AG08396 (cell line): Measurements from ENCODE around the gene NCR1.
"Not testable (repeated sequence)": the region's sequence is repeated elsewhere in the genome, so short reads cannot be mapped to it uniquely, and the experiment has no call there.

Experiments
- DNase-seq: peaks from one replicate; pipeline ENCODE4 v3.0.0; 2012; ENCODE audit warnings: low spot score, mixed read lengths

The NCR1 gene, protein sequence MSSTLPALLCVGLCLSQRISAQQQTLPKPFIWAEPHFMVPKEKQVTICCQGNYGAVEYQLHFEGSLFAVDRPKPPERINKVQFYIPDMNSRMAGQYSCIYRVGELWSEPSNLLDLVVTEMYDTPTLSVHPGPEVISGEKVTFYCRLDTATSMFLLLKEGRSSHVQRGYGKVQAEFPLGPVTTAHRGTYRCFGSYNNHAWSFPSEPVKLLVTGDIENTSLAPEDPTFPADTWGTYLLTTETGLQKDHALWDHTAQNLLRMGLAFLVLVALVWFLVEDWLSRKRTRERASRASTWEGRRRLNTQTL

DNA sequence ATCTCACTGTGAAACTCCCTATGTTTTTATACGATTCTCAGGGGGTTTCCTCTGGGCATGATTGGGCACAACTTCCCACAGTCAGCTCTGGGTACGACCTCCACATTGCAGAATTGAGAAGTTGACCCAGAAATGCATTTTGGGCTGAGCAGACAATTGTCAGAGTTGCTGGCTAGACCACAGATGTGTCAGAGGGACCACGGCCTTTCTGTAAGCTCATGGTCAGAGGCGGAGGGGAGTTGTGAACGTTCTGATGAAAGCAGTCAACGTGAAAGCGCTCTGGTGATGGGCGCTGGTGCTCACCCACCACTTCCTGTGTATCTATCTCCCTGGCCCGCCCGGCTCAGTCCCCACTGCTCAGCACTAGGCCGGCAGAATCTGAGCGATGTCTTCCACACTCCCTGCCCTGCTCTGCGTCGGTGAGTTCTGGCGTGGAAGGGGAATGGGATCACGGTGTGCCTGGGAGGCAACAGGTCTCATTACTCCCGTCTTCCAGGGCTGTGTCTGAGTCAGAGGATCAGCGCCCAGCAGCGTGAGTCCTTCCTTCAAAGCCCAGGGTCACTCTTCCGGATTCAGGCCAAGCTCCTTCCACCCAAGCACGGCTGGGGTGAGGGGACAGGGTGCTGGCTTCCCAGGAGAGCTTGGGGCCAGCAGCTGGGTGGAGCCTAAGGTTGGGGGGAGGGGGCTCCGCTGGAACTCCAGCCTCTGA is at the start of gene NCR1:
NCR1 (plus strand) TSS at position 346 of the 709 bp plus-strand sequence; CDS start at position 386, 40 bp downstream.
- no peak for DNase-seq

DNA sequence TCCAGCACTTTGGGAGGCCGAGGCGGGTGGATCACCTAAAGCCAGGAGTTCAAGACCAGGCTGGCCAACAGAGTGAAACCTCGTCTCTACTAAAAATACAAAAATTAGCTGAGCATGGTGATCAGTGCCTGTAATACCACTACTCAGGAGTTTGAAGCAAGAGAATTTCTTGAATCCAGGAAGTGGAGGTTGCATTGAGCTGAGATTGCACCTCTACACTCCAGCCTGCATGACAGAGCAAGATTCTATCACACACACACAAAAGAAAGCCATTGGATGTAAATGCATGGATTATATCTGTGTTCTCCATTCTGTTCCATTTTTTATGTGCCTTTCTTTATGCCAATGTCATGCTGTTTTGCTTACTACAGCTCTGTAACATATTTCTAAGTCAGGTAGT is 47.5 kb upstream of the NCR1 start:
- not testable (repeated sequence) for DNase-seq

DNA sequence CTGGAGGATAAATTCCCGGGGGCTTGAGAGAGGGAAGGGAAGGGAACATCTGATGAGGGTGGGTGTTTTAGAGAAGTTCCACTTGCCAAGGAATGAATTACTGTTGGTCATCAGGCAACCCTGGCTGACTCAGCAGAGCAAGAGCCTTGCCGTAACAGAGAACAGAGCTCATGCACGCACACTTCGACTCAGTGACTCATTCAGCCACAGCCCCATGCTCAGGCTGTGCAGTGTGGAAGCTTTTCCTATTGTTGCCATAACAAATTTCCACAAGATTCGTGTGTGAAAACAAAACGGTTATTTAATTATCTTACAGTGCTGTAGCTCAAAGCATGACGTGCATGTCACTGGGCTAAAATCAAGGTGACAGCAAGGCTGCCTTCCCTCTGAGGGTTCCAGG is 46.5 kb upstream of the NCR1 start:
- DNase-seq = not testable (repeated sequence)

DNA sequence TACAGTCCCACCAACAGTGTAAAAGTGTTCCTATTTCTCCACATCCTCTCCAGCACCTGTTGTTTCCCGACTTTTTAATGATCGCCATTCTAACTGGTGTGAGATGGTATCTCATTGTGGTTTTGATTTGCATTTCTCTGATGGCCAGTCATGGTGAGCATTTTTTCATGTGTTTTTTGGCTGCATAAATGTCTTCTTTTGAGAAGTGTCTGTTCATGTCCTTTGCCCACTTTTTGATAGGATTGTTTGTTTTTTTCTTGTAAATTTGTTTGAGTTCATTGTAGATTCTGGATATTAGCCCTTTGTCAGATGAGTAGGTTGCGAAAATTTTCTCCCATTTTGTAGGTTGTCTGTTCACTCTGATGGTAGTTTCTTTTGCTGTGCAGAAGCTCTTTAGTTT is 42.5 kb upstream of the NCR1 start:
- DNase-seq = not testable (repeated sequence)

DNA sequence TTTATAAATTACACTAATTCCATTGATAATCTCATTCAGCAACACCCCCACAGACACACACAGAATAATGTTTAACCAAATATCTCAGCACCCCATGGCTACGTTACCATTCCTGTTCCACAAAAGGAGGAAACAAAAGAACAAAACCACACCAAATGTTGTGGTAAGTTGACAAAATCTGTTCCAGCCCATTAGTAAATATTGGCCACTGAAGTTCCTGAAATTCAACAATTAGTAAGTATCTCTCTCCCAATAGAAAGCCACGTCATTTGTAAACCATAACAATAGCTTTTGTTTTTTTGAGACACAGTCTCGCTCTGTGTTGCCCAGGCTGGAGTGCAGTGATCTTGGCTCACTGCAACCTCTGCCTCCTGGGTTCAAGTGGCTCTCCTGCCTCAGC is 34.3 kb upstream of the NCR1 start:
- DNase-seq = no peak

GRCh38 chr19:54873990-54874389 is 32.0 kb upstream of the NCR1 start, which contains the start of gene FCAR:
FCAR (plus strand) TSS chr19:54874235; CDS start chr19:54874290, 55 bp downstream.
- DNase-seq = no peak

DNA sequence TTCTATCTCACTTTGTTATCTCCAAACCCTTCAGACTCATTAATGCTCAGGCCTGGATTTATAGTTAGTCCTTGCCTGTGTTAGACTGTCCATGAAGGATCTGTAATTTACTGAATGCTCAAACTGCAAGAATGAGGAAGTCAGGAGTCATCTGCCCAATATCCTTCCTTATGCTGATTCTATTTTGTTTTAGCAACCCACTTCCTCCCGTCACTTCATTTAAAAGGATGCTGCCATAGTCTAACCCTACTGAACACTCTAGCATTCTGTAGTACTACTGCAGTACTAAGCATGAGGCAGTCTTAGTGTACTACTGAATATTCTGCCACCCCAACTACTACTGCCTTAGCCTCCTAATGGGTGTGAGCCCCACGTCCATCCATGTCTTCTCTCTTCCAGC is 30.4 kb upstream of the NCR1 start:
- no peak for DNase-seq

DNA sequence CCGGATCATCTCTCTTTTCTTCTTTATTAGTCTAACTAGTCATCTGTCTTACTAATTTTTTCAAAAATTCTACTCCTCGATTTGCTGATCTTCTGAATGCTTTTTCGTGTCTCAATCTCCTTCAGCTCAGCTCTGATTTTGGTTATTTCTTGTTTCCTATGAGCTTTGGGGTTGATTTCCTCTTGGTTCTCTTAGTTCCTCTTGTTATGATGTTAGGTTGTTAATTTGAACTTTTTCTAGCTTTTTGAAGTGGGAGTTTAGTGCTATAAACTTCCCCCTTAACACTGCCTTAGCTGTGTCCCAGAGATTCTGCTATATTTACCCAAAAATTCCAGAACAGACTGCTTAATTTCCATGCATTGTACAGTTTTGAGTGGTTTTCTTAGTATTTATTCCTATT is 28.5 kb upstream of the NCR1 start:
- no peak for DNase-seq

- DNase-seq = no peak
Observed at GRCh38 chr19:54881884-54882283, 24.1 kb upstream of the NCR1 start.

DNA sequence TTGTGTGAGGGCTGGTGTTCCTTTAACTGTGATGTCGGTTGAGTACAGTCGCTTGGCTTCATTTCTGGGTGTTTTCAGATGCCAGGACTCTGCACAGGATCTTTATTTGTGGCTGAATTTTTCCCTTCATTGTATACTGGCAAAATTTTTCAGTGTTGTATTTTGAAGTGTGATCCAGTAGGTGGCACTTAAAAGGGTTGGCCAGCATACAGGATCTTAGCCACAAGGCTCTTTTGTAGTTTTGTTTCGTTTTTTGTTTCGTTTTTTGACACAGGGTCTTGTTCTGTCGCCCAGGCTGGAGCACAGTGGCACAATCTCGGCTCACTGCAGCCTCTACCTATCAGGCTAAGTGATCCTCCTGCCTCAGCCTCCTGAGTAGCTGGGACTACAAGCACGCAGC is 23.2 kb upstream of the NCR1 start:
- no peak for DNase-seq

- DNase-seq = no peak
Observed at GRCh38 chr19:54883228-54883627, 22.7 kb upstream of the NCR1 start.

DNA sequence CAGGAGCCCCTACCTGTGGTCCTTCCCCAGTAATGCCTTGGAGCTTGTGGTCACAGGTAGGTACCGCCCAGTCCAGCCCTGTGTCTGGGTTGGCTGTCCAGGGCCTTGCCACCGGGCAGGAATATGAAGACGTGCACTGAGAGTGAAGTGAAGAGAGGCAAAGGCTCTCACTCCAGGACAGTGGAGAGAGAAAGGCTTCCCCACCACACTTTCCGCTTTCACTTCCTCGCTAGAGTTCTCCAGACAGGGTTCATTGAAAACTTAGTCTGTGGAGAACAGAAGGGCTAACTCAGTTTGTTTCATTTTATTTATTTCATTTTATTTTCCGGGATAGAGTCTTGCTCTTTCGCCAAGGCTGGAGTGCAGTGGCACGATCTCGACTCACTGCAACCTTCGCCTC is 17.7 kb upstream of the NCR1 start:
- no peak for DNase-seq

DNA sequence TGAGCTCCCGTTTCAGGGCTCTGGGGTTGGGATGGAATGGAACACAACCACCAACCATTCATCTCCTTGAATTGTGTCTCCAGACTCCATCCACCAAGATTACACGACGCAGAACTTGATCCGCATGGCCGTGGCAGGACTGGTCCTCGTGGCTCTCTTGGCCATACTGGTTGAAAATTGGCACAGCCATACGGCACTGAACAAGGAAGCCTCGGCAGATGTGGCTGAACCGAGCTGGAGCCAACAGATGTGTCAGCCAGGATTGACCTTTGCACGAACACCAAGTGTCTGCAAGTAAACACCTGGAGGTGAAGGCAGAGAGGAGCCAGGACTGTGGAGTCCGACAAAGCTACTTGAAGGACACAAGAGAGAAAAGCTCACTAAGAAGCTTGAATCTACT is 16.4 kb upstream of the NCR1 start:
- DNase-seq = no peak

DNA sequence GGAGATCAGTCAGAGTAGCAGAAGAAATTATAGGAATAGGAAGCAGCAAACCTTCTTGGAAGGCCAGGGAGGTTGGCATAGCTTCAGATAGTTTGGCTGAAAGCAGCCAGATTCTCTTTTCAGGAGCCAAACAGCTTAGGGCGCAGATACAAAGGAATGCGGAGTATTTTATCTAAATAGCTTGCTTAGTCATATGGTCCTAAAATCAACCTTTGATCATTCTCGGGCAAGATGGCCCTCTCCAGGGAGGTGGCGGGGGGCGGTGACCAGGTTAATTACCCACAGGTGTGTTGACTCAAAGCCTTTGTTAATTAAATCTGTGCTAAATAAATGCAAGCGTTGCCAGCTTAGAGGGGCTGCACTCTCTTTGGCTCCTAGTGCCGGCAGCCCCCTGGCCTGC is 12.5 kb upstream of the NCR1 start:
- no peak for DNase-seq

DNA sequence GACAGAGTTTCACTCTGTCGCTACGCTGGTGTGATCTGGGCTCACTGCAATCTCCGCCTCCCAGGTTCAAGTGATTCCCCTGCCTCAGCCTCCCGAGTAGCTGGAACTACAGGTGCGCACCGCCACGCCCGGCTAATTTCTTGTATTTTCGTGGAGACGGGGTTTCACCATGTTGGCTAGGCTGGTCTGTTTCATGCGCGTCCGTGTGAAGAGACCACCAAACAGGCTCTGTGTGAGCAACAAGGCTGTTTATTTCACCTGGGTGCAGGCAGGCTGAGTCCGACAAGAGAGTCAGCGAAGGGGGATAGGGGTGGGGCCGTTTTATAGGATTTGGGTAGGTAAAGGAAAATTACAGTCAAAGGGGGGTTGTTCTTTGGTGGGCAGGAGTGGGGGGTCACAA is 11.8 kb upstream of the NCR1 start:
- DNase-seq = not testable (repeated sequence)

DNA sequence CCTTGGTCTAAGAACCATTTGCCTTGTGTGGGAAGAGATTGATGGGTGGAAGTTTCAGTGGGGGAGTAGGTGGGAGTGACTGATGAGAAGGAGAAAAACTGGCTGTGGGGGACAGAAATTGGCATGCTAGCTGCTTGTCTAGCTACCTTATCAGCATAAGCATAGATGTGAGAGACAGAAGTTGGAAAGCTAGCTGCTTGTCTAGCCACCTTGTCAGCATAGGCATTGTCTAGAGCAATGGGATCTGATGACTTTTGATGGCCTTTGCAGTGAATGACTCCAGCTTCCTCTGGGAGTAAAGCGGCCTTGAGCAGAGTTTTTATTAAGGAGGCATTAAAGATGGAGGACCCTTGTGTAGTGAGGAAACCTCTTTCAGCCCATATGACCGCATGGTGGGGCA is 9.9 kb upstream of the NCR1 start:
- no peak for DNase-seq

DNA sequence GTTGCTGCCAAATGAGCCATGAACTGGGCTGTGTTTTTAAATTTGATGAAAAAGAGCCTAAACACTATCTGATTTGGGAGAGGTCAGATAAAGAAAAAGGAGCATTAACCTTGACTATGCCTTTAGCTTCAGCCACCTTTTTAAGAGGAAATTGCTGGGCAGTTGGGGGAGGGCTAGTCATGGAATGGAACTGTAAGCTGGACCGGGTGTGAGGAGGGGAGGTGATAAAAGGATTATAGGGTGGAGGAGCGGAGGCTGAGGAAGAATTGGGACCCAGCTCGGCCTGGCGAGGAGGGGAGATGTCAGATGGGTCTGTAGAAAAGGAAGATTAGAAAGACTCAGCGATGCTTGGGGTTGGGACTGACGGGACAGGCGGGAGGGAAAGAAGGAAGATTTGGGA is 7.3 kb upstream of the NCR1 start:
- DNase-seq = not testable (repeated sequence)

GRCh38 chr19:54899646-54900045 is 6.3 kb upstream of the NCR1 start:
- DNase-seq = not testable (repeated sequence)

DNA sequence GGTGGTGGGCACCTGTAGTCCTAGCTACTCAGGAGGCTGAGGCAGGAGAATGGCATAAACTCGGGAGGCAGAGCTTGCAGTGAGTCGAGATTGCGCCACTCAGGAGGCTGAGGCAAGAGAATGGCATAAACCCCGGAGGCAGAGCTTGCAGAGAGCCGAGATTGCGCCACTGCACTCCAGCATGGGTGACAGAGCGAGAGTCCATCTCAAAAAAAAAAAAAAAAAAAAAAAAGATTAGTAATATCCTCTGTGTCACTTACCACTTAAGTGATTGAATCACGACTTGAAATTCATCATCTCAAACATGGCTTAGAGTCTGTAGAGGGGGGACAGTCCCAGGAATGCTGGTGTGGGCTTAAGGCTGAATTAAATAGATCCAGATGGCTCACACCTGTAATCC is 4.8 kb upstream of the NCR1 start:
- not testable (repeated sequence) for DNase-seq

GRCh38 chr19:54902061-54902460 is 3.9 kb upstream of the NCR1 start:
- DNase-seq = no peak

- DNase-seq = no peak
Observed at GRCh38 chr19:54903303-54903702, 2.6 kb upstream of the NCR1 start.

- not testable (repeated sequence) for DNase-seq
Observed at GRCh38 chr19:54904261-54904660, 1.7 kb upstream of the NCR1 start.

- DNase-seq = no peak
Observed at GRCh38 chr19:54905421-54905802, 536 bp upstream of the NCR1 start.

DNA sequence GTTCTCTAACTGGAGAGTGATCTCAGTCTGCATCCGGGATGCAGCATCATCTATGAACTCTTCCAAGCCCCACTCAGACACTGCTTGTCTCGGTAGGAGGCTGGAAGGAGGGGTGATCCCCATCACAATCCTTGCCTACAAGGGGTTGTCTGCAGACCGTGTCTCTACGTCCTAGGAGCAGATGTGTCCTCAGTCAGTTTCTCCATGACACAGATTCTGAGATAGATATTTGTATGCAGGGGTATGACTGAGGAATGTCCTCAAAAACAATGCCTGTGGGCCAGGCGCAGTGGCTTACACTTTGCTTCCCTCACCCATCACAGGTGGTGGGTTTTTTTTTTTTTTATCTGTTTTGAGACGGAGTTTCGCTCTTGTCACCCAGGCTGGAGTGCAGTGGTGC is 871 bp downstream of the NCR1 start:
- DNase-seq = no peak
